ENCODE results near the gene GLB1L2.
A peak's percentile ranks its signal among the peaks of the same experiment; 100 is the strongest.

GLB1L2 gene

DNA sequence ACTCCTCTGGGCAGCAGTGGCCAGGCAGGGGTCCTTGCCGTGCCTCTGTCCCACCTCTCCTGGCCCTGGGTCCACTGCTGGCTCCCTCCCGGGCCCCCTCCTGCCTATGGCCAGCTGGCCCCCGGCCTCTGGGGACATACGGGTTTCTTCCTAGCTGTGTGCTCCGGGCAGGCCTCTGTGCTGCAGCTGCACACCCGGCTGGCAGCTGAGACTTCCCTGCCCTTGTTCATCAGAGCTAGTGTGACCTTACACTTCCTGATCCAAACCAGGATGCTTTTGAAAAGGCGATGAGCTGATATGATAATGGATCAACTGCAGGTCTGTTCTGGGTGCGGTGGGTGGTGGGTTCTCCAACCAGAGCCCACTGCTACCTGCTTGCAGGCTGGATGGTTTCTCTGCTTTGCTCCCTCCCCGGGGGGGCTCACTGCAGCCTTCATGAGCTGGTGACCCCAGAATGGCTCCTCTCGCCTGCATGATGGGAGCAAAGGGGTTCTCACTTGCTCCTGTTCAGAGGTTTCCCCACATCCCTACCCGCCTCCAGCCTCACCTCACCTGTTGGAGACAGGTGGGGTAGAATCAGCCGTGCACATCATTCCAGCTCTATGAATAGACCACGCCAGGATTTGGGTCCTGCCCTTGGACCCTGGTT is 67.0 kb downstream of the GLB1L2 start:
- TF ChIP-seq, protein P1, sequence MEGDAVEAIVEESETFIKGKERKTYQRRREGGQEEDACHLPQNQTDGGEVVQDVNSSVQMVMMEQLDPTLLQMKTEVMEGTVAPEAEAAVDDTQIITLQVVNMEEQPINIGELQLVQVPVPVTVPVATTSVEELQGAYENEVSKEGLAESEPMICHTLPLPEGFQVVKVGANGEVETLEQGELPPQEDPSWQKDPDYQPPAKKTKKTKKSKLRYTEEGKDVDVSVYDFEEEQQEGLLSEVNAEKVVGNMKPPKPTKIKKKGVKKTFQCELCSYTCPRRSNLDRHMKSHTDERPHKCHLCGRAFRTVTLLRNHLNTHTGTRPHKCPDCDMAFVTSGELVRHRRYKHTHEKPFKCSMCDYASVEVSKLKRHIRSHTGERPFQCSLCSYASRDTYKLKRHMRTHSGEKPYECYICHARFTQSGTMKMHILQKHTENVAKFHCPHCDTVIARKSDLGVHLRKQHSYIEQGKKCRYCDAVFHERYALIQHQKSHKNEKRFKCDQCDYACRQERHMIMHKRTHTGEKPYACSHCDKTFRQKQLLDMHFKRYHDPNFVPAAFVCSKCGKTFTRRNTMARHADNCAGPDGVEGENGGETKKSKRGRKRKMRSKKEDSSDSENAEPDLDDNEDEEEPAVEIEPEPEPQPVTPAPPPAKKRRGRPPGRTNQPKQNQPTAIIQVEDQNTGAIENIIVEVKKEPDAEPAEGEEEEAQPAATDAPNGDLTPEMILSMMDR (conservative IDR thresholded peaks at IDR 0.05): no peak
- peak overlapping the region; percentile 34; the same call in 1 of the 2 replicates for H3K27ac ChIP-seq

DNA sequence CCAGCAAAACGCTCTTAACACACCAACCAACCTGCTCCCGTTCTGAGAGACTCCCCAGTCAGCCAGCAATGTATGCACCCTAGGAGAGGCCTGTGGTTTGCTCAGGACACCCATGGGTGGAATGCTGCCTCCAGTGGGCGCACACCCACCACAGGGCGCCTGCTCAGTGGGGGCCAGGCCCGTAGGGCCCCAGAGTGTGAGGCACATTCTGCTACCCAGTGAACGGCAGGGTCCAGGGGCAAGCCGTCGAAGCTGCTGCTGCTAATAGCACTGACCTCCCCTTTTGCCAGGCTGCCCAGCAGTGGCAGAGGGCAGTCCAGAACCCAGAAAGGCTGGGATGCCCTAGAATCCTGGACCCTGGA is 67.5 kb downstream of the GLB1L2 start:
- peak overlapping the region; percentile 34; the same call in 1 of the 2 replicates for H3K27ac ChIP-seq
- TF ChIP-seq, protein P1 (conservative IDR thresholded peaks at IDR 0.05): no peak

DNA sequence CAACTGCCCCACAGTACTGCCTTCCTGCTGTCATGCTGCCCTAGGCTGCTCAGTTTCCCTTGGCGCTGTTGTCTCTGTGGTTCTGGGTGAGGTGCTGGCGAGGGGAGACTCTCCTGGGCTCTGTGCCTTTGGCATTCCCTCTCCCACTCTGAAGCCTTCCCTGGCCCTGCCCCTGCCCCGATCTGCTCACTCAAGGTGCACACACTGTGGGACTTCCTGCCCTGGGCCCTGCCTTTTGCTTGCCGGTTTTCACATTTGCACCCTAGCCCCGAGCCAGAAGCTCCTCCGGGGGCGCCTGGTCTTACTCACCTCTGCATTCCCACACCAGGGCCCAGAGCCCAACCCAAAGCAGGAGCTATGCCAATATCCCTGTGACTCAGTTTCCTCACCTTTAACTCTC is 68.2 kb downstream of the GLB1L2 start:
- TF ChIP-seq, protein P1 (conservative IDR thresholded peaks at IDR 0.05): no peak
- H3K27ac ChIP-seq: no peak overlapping the region; the same call in 1 of the 2 replicates

DNA sequence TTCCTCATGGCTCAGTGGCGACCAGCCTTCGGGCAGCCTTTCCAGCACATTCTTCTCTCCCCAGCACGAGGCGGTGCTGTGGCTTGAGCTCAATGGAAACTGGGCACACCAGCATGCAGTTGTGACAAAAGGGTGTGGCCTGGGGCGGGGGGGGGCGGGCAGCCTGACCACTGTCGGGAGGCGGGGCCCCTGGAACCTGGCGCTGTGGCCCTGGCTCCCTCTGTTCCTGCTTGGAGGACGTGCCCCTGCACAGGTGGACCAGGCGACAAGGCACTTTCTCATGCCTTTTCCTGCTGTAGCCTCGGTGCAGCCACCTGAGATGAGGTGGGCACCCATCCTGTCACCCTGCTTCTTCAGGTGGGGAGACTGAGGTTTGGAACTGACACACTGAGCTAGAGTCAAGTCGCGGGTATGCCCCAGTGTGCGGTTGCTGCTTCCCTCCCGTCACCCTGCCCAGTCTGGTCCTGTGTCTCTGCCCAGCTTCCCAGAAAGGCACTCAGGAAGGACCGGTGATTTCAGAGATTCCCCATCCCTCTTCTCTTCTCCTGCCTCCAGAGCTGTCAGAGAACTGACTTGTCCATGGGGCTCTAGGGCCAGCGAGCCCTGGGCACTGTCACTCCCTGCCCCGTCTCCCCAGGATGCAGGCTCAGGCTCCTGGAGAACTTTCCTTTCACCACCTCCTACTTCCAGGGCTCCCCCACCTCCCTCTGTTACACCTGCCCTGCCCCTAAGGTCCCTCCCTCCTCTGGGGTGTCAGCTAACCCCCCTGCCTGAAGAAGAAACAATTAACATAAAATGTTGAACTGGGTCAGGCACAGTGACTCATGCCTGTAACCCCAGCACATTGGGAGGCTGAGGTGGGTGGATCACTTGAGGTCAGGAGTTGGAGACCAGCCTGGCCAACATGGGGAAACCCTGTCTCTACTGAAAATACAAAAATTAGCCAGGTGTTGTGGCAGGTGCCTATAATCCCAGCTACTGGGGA is 70.3 kb downstream of the GLB1L2 start:
- TF ChIP-seq, protein P1 (conservative IDR thresholded peaks at IDR 0.05): no peak
- no peak overlapping the region for H3K27ac ChIP-seq

DNA sequence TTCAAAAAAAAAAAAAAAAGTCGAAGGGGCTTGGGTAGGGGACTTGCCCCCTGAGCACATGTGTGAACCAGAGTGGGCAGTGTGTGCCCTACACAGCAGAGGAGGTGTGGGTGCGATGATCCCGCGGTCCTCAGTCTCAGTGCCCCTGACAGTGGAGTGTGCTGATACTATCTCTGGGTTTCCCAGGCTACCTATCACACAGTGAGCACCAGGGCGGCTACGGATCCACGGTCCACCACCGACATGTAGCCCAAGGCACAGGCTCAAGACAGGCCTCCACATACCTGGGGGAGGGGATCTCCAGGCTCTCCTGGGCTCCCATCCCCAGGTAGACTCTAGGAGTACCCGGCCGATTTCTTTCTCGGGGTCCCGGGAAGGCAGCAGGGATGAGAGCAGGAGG is 71.1 kb downstream of the GLB1L2 start:
- TF ChIP-seq, protein P1 (conservative IDR thresholded peaks at IDR 0.05): no peak
- no peak overlapping the region for H3K27ac ChIP-seq

DNA sequence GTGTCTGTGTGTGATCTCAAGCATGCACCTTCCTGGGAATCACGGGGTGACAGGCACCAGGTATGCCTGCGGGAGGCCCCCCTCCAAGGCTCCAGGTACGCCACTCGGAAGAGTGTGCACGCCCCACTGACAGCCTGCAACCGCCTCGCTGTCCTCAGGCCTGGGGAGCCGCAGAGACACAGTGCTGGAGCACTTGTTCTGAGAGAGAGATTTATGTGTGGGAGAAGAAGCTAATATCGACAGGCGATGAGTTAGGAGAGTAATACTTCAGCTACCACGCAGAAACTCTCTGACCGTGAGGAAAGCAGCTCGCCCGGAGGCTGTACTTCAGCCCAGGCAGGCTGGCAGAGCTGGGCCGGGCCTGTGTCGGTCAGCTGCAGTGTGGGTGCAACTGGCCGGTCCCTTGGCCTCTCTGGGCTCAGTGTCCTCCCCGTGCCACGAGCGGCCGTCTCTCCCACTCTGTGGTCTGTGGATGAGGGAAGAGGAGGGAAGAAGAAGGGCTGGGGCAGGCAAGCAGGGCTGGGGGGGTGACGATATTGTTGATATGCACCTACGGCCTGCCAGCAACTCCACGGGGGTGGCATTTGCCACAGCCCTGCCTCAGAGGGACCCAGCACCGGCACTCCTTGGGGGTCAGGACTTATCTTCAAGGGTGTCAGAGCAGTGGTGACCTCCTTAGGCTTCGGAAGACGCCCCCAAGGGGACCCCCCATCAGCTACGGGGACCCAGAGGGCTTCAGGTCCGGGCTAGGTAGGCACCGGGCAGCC is 73.0 kb downstream of the GLB1L2 start:
- TF ChIP-seq, protein P1 (conservative IDR thresholded peaks at IDR 0.05): no peak
- no peak overlapping the region for H3K27ac ChIP-seq

DNA sequence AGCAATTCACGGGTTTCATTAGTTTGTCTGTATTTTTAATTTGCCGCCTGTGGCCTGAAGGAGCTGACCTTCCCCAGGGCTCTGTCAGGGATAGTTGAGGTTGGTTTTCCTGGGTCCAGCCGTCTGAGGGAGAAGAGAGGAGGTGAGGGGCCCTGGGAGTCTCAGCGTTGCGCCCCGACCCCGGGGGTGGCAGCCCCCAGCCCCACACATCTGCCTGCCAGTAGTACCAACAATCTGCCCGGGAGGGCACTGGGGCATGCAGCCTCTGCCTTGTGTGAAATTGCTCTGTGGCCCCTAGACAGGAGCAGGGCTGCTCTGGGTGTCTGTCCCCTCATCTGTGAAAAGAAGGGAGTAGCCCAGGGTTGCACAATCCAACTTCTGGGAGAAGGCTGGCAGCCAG is 73.6 kb downstream of the GLB1L2 start:
- no peak overlapping the region for H3K27ac ChIP-seq
- TF ChIP-seq, protein P1 (conservative IDR thresholded peaks at IDR 0.05): no peak

Data from VCaP (cell line).